ENCODE data around the gene STOML1.
"Not testable (repeated sequence)": the region's sequence is repeated elsewhere in the genome, so short reads cannot be mapped to it uniquely, and the experiment has no call there.

Gene STOML1

GRCh38 chr15:73944161-73945129 lies 47.6 kb downstream of the STOML1 start:
- FAIRE-seq: no peak

- no peak for FAIRE-seq
Measured at GRCh38 chr15:73942751-73943270, 49.3 kb downstream of the STOML1 start.

GRCh38 chr15:73941871-73942635 lies 50.0 kb downstream of the STOML1 start:
- FAIRE-seq: no peak

GRCh38 chr15:73941449-73941848 lies 50.6 kb downstream of the STOML1 start:
- FAIRE-seq: no peak

- FAIRE-seq: no peak
Measured at GRCh38 chr15:73941044-73941443, 51.1 kb downstream of the STOML1 start.

GRCh38 chr15:73940061-73940981 lies 51.8 kb downstream of the STOML1 start:
- no peak for FAIRE-seq

- no peak for FAIRE-seq
Measured at GRCh38 chr15:73939138-73939537, 53.0 kb downstream of the STOML1 start.

- FAIRE-seq: not testable (repeated sequence)
Measured at GRCh38 chr15:73938516-73938915, 53.6 kb downstream of the STOML1 start.

GRCh38 chr15:73937726-73938125 lies 54.4 kb downstream of the STOML1 start:
- FAIRE-seq: no peak

- no peak for FAIRE-seq
Measured at GRCh38 chr15:73937296-73937695, 54.8 kb downstream of the STOML1 start.

GRCh38 chr15:73936588-73937290 lies 55.4 kb downstream of the STOML1 start:
- no peak for FAIRE-seq

- FAIRE-seq: no peak
Measured at GRCh38 chr15:73936181-73936580, 55.9 kb downstream of the STOML1 start.

- FAIRE-seq: no peak
Measured at GRCh38 chr15:73935547-73935946, 56.5 kb downstream of the STOML1 start.

GRCh38 chr15:73934281-73934680 lies 57.8 kb downstream of the STOML1 start:
- no peak for FAIRE-seq

- no peak for FAIRE-seq
Measured at GRCh38 chr15:73932381-73933191, 59.5 kb downstream of the STOML1 start.

GRCh38 chr15:73931441-73931840 lies 60.7 kb downstream of the STOML1 start:
- no peak for FAIRE-seq

GRCh38 chr15:73930790-73931281 lies 61.3 kb downstream of the STOML1 start:
- FAIRE-seq: no peak

GRCh38 chr15:73930371-73930770 lies 61.7 kb downstream of the STOML1 start:
- no peak for FAIRE-seq

GRCh38 chr15:73928971-73929627 lies 63.0 kb downstream of the STOML1 start:
- no peak for FAIRE-seq

Data from A204.1 (cell line).